Effector memory CD4-positive, alpha-beta T cell (primary cell): ENCODE measurements around the gene LGI4.
"Not testable (repeated sequence)": the region's sequence is repeated elsewhere in the genome, so short reads cannot be mapped to it uniquely, and the experiment has no call there.

ENCODE experiments used
- DNase-seq, 3 donors: peaks; one replicate each; pipeline ENCODE4 v3.0.0-alpha.2; 2020
- H3K27ac ChIP-seq: 2 replicates; pipeline ENCODE4 v1.7.0; 2013; ENCODE audit warnings: mild to moderate bottlenecking, low read length, moderate library complexity; ENCODE audit not compliant: insufficient read depth, poor library complexity, severe bottlenecking
- H3K27me3 ChIP-seq: replicated peaks from 2 replicates; pipeline ENCODE4 v1.7.0; 2013; ENCODE audit warnings: mild to moderate bottlenecking, low read length; ENCODE audit not compliant: insufficient read depth, control insufficient read depth, poor library complexity, severe bottlenecking
- H3K36me3 ChIP-seq: 2 replicates; pipeline ENCODE4 v1.7.0; 2013; ENCODE audit warnings: mild to moderate bottlenecking, low read length, moderate library complexity; ENCODE audit not compliant: control insufficient read depth, insufficient read depth
- H3K4me1 ChIP-seq: 2 replicates; pipeline ENCODE4 v1.7.0; 2013; ENCODE audit warnings: low read length, mild to moderate bottlenecking; ENCODE audit not compliant: control insufficient read depth, insufficient read depth, poor library complexity, severe bottlenecking
- H3K4me3 ChIP-seq: 2 replicates; pipeline ENCODE4 v1.7.0; 2013; ENCODE audit warnings: low read length, low read depth, mild to moderate bottlenecking; ENCODE audit not compliant: insufficient read depth, poor library complexity, severe bottlenecking
- H3K9me3 ChIP-seq: 2 replicates; pipeline ENCODE4 v1.7.0; 2013; ENCODE audit warnings: mild to moderate bottlenecking, low read length, moderate library complexity; ENCODE audit not compliant: control insufficient read depth

Gene LGI4

GRCh38 chr19:35106898-35107541, 27.8 kb downstream of the LGI4 start:
- Histone ChIP-seq H3K9me3 (no peaks in the 10 kb centered on the region), H3K4me3 (no peak overlapping the region), H3K27ac (no peak overlapping the region)

GRCh38 chr19:35106291-35106583, 28.6 kb downstream of the LGI4 start:
- H3K9me3 ChIP-seq, result no peaks in the 10 kb centered on the region
- no peak for DNase-seq
- H3K4me1 ChIP-seq, result no peaks in the 10 kb centered on the region
- H3K27ac ChIP-seq, result no peak overlapping the region
- H3K4me3 ChIP-seq, result no peak overlapping the region
- no peaks in the 10 kb centered on the region for H3K36me3 ChIP-seq
- H3K27me3 ChIP-seq, result no peaks in the 10 kb centered on the region

More at GRCh38 chr19:35106898-35107541, 27.8 kb downstream of the LGI4 start:
- no peaks in the 10 kb centered on the region for H3K36me3 ChIP-seq
- H3K27me3 ChIP-seq, result no peaks in the 10 kb centered on the region
- H3K4me1 ChIP-seq, result no peaks in the 10 kb centered on the region
- DNase-seq, result no peak

GRCh38 chr19:35105411-35106290, 29.2 kb downstream of the LGI4 start:
- Histone ChIP-seq H3K4me1 (no peaks in the 10 kb centered on the region), H3K27ac (no peak overlapping the region), H3K4me3 (no peak overlapping the region), H3K27me3 (no peaks in the 10 kb centered on the region), H3K36me3 (no peaks in the 10 kb centered on the region), H3K9me3 (no peaks in the 10 kb centered on the region)
- no peak for DNase-seq

- Histone ChIP-seq H3K9me3 (no peaks in the 10 kb centered on the region), H3K4me1 (no peaks in the 10 kb centered on the region), H3K27me3 (no peaks in the 10 kb centered on the region), H3K4me3 (no peak overlapping the region), H3K36me3 (no peaks in the 10 kb centered on the region), H3K27ac (no peak overlapping the region)
- DNase-seq, result no peak
These were observed 29.8 kb downstream of the LGI4 start for GRCh38 chr19:35105047-35105410.

- no peak for DNase-seq
- H3K36me3 ChIP-seq, result no peaks in the 10 kb centered on the region
- H3K27ac ChIP-seq, result no peak overlapping the region
- H3K4me3 ChIP-seq, result no peak overlapping the region
- H3K9me3 ChIP-seq, result no peaks in the 10 kb centered on the region
- H3K27me3 ChIP-seq, result no peaks in the 10 kb centered on the region
- H3K4me1 ChIP-seq, result no peaks in the 10 kb centered on the region
These were observed 30.5 kb downstream of the LGI4 start for GRCh38 chr19:35104361-35104760.

- not testable (repeated sequence) for DNase-seq, H3K4me1 ChIP-seq, H3K4me3 ChIP-seq, H3K9me3 ChIP-seq, H3K27me3 ChIP-seq, H3K36me3 ChIP-seq, H3K27ac ChIP-seq
These were observed 31.2 kb downstream of the LGI4 start for GRCh38 chr19:35103614-35104013.

- H3K36me3 ChIP-seq, H3K27ac ChIP-seq, H3K9me3 ChIP-seq, DNase-seq, H3K4me1 ChIP-seq, H3K4me3 ChIP-seq, H3K27me3 ChIP-seq: not testable (repeated sequence)
These were observed 32.9 kb downstream of the LGI4 start for GRCh38 chr19:35101949-35102348.

GRCh38 chr19:35100588-35101533, 34.0 kb downstream of the LGI4 start:
- H3K36me3 ChIP-seq, result no peaks in the 10 kb centered on the region
- H3K27ac ChIP-seq, result no peak overlapping the region
- no peaks in the 10 kb centered on the region for H3K27me3 ChIP-seq
- no peaks in the 10 kb centered on the region for H3K4me1 ChIP-seq
- H3K4me3 ChIP-seq, result no peak overlapping the region
- DNase-seq, result no peak
- H3K9me3 ChIP-seq, result no peaks in the 10 kb centered on the region

GRCh38 chr19:35099897-35100275, 35.0 kb downstream of the LGI4 start:
- DNase-seq, result no peak
- H3K4me3 ChIP-seq, result no peak overlapping the region
- H3K27me3 ChIP-seq, result no peaks in the 10 kb centered on the region
- no peak overlapping the region for H3K27ac ChIP-seq
- H3K4me1 ChIP-seq, result no peaks in the 10 kb centered on the region
- H3K9me3 ChIP-seq, result no peaks in the 10 kb centered on the region
- H3K36me3 ChIP-seq, result no peaks in the 10 kb centered on the region
